SU-DHL-6 (cell line): ENCODE results near the gene CFAP210.

ENCODE experiments used
- EZH2phosphoT487 ChIP-seq: fragments of 200-600 bp; sonication (generic), shearing (Covaris generic); conservative IDR thresholded peaks from 2 replicates; pipeline ENCODE4 v1.6.1; 2018; ENCODE audit warnings: mild to moderate bottlenecking, antibody characterized with exemption, low read length, moderate library complexity, mixed read lengths
- TF ChIP-seq, protein P1 (sequence below): fragments of 200-600 bp; sonication (generic); IDR thresholded peaks from one replicate; pipeline ENCODE4 v1.5.1; 2017; ENCODE audit warnings: antibody characterized with exemption, mild to moderate bottlenecking, low read length, moderate library complexity; ENCODE audit not compliant: insufficient read depth, poor library complexity, severe bottlenecking

DNA sequence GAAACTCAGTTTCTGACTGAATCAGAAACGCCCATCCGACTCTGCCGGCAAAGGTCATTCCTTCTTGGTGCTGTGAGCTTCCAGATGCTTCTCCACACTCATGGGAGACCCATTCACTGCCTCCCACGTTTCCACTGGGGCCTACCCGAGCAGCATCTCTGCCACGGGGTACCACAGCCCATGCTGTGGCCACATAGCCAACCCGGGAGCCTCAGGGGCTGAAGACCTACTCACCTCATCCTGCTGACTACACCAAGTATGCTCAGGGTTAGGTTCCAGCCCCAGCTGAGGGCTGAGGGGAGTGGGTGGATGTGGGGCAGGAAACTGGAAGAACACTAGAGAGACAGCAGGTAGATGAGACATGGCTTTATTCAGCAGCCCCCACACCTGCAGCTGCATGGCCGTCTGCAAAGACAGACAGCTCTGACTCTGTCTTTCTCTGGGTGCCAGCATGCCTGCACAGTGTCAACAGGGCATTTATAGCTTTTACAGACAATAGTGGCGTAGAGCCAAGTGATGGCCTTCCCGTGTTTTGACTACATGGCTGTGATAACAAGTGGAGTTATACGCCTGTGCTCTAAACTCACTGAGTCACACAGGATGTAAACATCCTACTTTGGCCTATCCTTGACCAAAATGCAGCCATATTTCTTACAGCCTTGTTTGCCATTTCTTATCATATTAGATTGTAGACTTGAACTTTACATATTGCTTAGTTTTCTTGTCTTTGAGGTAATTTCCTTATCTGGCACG, 22.9 kb upstream of the CFAP210 start:
- TF ChIP-seq, protein P1, sequence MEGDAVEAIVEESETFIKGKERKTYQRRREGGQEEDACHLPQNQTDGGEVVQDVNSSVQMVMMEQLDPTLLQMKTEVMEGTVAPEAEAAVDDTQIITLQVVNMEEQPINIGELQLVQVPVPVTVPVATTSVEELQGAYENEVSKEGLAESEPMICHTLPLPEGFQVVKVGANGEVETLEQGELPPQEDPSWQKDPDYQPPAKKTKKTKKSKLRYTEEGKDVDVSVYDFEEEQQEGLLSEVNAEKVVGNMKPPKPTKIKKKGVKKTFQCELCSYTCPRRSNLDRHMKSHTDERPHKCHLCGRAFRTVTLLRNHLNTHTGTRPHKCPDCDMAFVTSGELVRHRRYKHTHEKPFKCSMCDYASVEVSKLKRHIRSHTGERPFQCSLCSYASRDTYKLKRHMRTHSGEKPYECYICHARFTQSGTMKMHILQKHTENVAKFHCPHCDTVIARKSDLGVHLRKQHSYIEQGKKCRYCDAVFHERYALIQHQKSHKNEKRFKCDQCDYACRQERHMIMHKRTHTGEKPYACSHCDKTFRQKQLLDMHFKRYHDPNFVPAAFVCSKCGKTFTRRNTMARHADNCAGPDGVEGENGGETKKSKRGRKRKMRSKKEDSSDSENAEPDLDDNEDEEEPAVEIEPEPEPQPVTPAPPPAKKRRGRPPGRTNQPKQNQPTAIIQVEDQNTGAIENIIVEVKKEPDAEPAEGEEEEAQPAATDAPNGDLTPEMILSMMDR: no peak
- no peak for TF ChIP-seq EZH2phosphoT487
